Tibial artery (tissue), 4 donors: ENCODE data around the gene DIS3L2.

ENCODE experiments used
- DNase-seq, 2 donors: peaks; one replicate each; pipeline ENCODE4 v3.0.0-alpha.2; 2019
- H3K27ac ChIP-seq, 2 donors: fragments of 200-600 bp; sonication (generic) in 1 of 2; 1 replicate in 1 of 2; 2 replicates in 1 of 2; pipeline ENCODE4 v1.5.1; 2018 to 2019; ENCODE audit warnings: mild to moderate bottlenecking in 1 of 2
- H3K27me3 ChIP-seq, 2 donors: fragments of 200-600 bp; sonication (generic) in 1 of 2; one replicate each; pipeline versions ENCODE4 v1.5.1 to v1.6.0; 2016 to 2019
- H3K36me3 ChIP-seq, 3 donors: fragments of 200-600 bp; sonication (generic) in 2 of 3; one replicate each; pipeline ENCODE4 v1.5.1; 2016 to 2019; ENCODE audit warnings: mild to moderate bottlenecking in 2 of 3
- H3K4me1 ChIP-seq, 4 donors: fragments of 200-600 bp; sonication (generic) in 2 of 4; 1 replicate in 3 of 4; 2 replicates in 1 of 4; pipeline ENCODE4 v1.5.1; 2016 to 2019
- H3K4me3 ChIP-seq, 2 donors: fragments of 200-600 bp; sonication (generic) in 1 of 2; 1 replicate in 1 of 2; 2 replicates in 1 of 2; pipeline ENCODE4 v1.5.1; 2018 to 2019; ENCODE audit warnings: mild to moderate bottlenecking in 2 of 2
- H3K9me3 ChIP-seq, 3 donors: fragments of 200-600 bp; sonication (generic) in 1 of 3; one replicate each; pipeline ENCODE4 v1.5.1; 2016 to 2019
- intact Hi-C: fragments of 100-400 bp; cut with DNase I; formaldehyde crosslinking; loops from one replicate; pipeline ENCODE4 v1.15.0; 2023; ENCODE audit warnings: low total_unique reads
- TF ChIP-seq, protein P1 (sequence below), 2 experiments: fragments of 200-600 bp in 1 of 2; fragments of 450-650 bp in 1 of 2; IDR thresholded peaks; one replicate each; pipeline ENCODE4 v1.5.1; 2017 to 2019; ENCODE audit warnings: antibody characterized with exemption in 2 of 2, mild to moderate bottlenecking in 1 of 2, moderate library complexity in 1 of 2

DIS3L2 gene

GRCh38 chr2:231996797-231997540 is 35.5 kb downstream of the DIS3L2 start:
- H3K27ac ChIP-seq, result no peak overlapping the region
- H3K9me3 ChIP-seq, result no peaks in the 10 kb centered on the region
- no peaks in the 10 kb centered on the region for H3K27me3 ChIP-seq
- intact Hi-C loops, result no loop called here
- H3K36me3 ChIP-seq, result no peaks in the 10 kb centered on the region
- no peak overlapping the region for H3K4me3 ChIP-seq
- TF ChIP-seq, protein P1, sequence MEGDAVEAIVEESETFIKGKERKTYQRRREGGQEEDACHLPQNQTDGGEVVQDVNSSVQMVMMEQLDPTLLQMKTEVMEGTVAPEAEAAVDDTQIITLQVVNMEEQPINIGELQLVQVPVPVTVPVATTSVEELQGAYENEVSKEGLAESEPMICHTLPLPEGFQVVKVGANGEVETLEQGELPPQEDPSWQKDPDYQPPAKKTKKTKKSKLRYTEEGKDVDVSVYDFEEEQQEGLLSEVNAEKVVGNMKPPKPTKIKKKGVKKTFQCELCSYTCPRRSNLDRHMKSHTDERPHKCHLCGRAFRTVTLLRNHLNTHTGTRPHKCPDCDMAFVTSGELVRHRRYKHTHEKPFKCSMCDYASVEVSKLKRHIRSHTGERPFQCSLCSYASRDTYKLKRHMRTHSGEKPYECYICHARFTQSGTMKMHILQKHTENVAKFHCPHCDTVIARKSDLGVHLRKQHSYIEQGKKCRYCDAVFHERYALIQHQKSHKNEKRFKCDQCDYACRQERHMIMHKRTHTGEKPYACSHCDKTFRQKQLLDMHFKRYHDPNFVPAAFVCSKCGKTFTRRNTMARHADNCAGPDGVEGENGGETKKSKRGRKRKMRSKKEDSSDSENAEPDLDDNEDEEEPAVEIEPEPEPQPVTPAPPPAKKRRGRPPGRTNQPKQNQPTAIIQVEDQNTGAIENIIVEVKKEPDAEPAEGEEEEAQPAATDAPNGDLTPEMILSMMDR (IDR thresholded peaks at IDR 0.05), result no peak
- DNase-seq, result no peak
- peaks cover 0 to 15% (median 3%) of the 10 kb centered on the region in 4 donors for H3K4me1 ChIP-seq

GRCh38 chr2:231998046-231998445 is 36.5 kb downstream of the DIS3L2 start:
- DNase-seq, result no peak
- no peaks in the 10 kb centered on the region for H3K36me3 ChIP-seq
- H3K4me1 ChIP-seq, result peaks cover 0 to 15% (median 3%) of the 10 kb centered on the region in 4 donors
- no peaks in the 10 kb centered on the region for H3K27me3 ChIP-seq
- TF ChIP-seq, protein P1 (IDR thresholded peaks at IDR 0.05), result no peak
- intact Hi-C loops, result no loop called here
- H3K9me3 ChIP-seq, result no peaks in the 10 kb centered on the region
- no peak overlapping the region for H3K4me3 ChIP-seq
- H3K27ac ChIP-seq, result no peak overlapping the region

- TF ChIP-seq, protein P1 (IDR thresholded peaks at IDR 0.05), result no peak
- no peak for DNase-seq
These were observed 38.9 kb downstream of the DIS3L2 start for GRCh38 chr2:232000439-232000838.

GRCh38 chr2:232001073-232001472 is 39.6 kb downstream of the DIS3L2 start:
- peaks cover 0 to 15% (median 3%) of the 10 kb centered on the region in 4 donors for H3K4me1 ChIP-seq
- no peak for DNase-seq
- H3K27ac ChIP-seq, result no peak overlapping the region
- H3K9me3 ChIP-seq, result no peaks in the 10 kb centered on the region
- no peaks in the 10 kb centered on the region for H3K27me3 ChIP-seq
- intact Hi-C loops, result no loop called here
- H3K36me3 ChIP-seq, result no peaks in the 10 kb centered on the region
- TF ChIP-seq, protein P1 (IDR thresholded peaks at IDR 0.05), result no peak
- H3K4me3 ChIP-seq, result no peak overlapping the region

More at GRCh38 chr2:232000439-232000838, 38.9 kb downstream of the DIS3L2 start:
- Histone ChIP-seq H3K27me3 (no peaks in the 10 kb centered on the region), H3K36me3 (no peaks in the 10 kb centered on the region), H3K4me3 (no peak overlapping the region), H3K4me1 (peaks cover 0 to 15% (median 3%) of the 10 kb centered on the region in 4 donors), H3K9me3 (no peaks in the 10 kb centered on the region), H3K27ac (no peak overlapping the region)
- intact Hi-C loops, result no loop called here

GRCh38 chr2:232006253-232006652 is 44.7 kb downstream of the DIS3L2 start:
- Histone ChIP-seq H3K4me3 (no peak overlapping the region), H3K36me3 (no peaks in the 10 kb centered on the region), H3K9me3 (no peaks in the 10 kb centered on the region), H3K27me3 (no peaks in the 10 kb centered on the region), H3K4me1 (no peaks in the 10 kb centered on the region), H3K27ac (no peak overlapping the region)
- DNase-seq, result no peak
- intact Hi-C loops, result no loop called here
- TF ChIP-seq, protein P1 (IDR thresholded peaks at IDR 0.05), result no peak
